SJSA1 (cell line): ENCODE measurements around the gene ZNF526. TPM values are rescaled to one million over a fixed set of nuclear protein-coding genes. Genes with fewer than 3 reads are reported as not detected.

Experiments used
- DNase-seq, 2 experiments: peaks; one replicate each; pipeline ENCODE4 v3.0.0-alpha.2; 2015 to 2020; ENCODE audit warnings: low spot score in 2 of 2, low read depth in 1 of 2
- H3K27ac ChIP-seq: fragments of 250-450 bp; sonication (Bioruptor Pico); 2 replicates; pipeline ENCODE4 v1.5.1; 2020; ENCODE audit warnings: mild to moderate bottlenecking, moderate library complexity
- H3K27me3 ChIP-seq: fragments of 250-450 bp; sonication (Bioruptor Pico); replicated peaks from 2 replicates; pipeline ENCODE4 v1.5.1; 2020; ENCODE audit warnings: mild to moderate bottlenecking, moderate library complexity
- H3K36me3 ChIP-seq: fragments of 250-450 bp; sonication (Bioruptor Pico); 2 replicates; pipeline ENCODE4 v1.5.1; 2020; ENCODE audit warnings: mild to moderate bottlenecking
- H3K4me1 ChIP-seq: fragments of 250-450 bp; sonication (Bioruptor Pico); replicated peaks from 2 replicates; pipeline ENCODE4 v1.6.1; 2021; ENCODE audit warnings: mild to moderate bottlenecking
- H3K4me3 ChIP-seq: fragments of 250-450 bp; sonication (Bioruptor Pico); 2 replicates; pipeline ENCODE4 v1.5.1; 2020; ENCODE audit warnings: mild to moderate bottlenecking
- H3K9me3 ChIP-seq: fragments of 250-450 bp; sonication (Bioruptor Pico); replicated peaks from 2 replicates; pipeline ENCODE4 v1.5.1; 2020; ENCODE audit warnings: mild to moderate bottlenecking
- total RNA-seq: library from RNA; depleted of rRNA; stranded (reverse); fragments of >200 nt; shearing (Covaris generic); gene quantifications from 2 replicates; pipeline ENCODE4 v1.2.3, GENCODE V29; 2014

The ZNF526 gene
- total RNA-seq, 1 experiment from 2014 or later, result 10.5 TPM

DNA sequence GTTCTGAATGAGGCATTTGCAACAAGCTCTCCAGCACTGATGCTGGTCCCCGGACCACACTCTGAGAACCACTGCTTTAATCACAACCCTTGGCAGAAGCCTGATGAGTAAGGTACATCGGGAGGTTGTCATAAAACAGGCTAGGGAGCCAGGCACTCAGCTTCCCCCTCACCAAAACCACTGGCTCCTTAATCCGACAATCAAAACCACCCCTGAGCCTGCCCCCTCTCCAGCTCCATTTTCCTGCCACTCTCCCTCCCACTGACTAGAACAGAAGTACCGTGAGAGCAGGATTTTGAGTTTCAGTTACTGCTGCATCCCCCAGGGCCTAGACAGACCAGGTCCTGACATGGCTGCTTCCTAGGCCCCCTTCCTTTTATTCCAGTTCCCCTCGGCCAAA lies 15.1 kb downstream of the ZNF526 start:
- H3K36me3 ChIP-seq, result peaks cover 75% of the 10 kb centered on the region
- H3K4me3 ChIP-seq, result no peak overlapping the region
- H3K27ac ChIP-seq, result no peak overlapping the region
- H3K9me3 ChIP-seq, result no peaks in the 10 kb centered on the region; the same call in 1 of the 2 replicates
- H3K27me3 ChIP-seq, result no peaks in the 10 kb centered on the region
- H3K4me1 ChIP-seq, result no peaks in the 10 kb centered on the region
- DNase-seq, result no peak

DNA sequence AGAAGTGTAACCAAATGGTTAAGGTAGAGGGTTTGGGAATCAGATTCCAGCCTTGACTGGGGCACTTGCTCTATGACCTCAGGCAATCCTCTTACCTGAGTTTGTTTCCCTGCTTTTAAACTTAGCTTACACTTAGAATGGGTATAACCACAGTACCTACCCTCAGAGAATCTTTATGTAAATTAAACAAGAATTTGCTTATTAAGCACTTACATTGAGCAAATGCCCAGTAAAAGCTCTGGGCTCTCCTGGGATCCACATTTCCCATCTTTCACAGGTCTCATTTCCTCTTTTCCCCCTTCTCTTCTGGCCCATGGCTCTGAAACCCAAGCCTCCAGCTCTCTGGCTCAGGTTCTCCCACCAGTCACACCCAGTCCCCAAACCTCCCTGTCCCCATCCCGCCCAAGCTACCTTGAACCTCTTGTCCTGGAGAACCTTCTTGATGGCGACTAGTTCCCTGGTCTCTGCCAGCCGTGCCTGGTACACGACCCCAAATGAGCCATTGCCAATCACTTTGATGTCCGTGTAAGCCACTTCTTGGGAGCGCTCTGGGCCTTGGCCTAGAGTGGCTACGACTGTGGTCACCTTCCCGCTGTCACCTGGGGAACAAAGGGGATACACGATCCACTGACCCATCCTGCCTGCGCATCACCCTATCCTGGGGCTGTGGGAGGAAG lies 19.6 kb downstream of the ZNF526 start:
- H3K9me3 ChIP-seq, result no peaks in the 10 kb centered on the region; the same call in 1 of the 2 replicates
- H3K27ac ChIP-seq, result no peak overlapping the region
- no peaks in the 10 kb centered on the region for H3K27me3 ChIP-seq
- DNase-seq, result no peak
- no peak overlapping the region for H3K4me3 ChIP-seq
- peaks cover 23% of the 10 kb centered on the region for H3K4me1 ChIP-seq
- peaks cover 43% of the 10 kb centered on the region for H3K36me3 ChIP-seq

DNA sequence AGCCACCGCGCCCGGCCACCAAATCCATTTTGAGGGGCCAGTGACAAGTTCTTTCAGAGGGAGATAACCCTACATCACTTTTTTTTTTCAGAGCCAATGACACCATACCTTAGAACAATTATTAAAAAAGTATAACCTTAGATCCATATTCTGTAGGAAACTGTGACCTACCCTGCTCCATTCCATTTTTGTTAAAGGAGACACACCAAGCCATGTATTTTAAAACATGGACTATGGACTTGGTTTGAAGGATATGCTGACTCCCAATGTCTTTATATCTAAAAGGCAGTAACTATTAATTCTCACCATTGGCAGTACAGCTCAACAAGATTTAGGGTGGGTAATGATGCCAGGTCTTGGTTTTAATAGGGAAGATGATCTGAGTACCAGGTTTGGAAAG lies 21.2 kb downstream of the ZNF526 start:
- DNase-seq, result no peak
- no peak overlapping the region for H3K27ac ChIP-seq

GRCh38 chr19:42242069-42242511 lies 22.0 kb downstream of the ZNF526 start:
- H3K9me3 ChIP-seq, result no peaks in the 10 kb centered on the region; the same call in 1 of the 2 replicates
- H3K27ac ChIP-seq, result peak overlapping the region; percentile 16; the same call in 1 of the 2 replicates
- DNase-seq, result no peak
- H3K27me3 ChIP-seq, result no peaks in the 10 kb centered on the region
- H3K4me3 ChIP-seq, result peak overlapping the region; percentile 79
- peaks cover 38% of the 10 kb centered on the region for H3K4me1 ChIP-seq
- H3K36me3 ChIP-seq, result peaks cover 35% of the 10 kb centered on the region

More for the DNA sequence above, 21.2 kb downstream of the ZNF526 start:
- H3K36me3 ChIP-seq, result peaks cover 33% of the 10 kb centered on the region
- no peaks in the 10 kb centered on the region; the same call in 1 of the 2 replicates for H3K9me3 ChIP-seq
- no peaks in the 10 kb centered on the region for H3K27me3 ChIP-seq
- peak overlapping the region; percentile 79 for H3K4me3 ChIP-seq
- peaks cover 32% of the 10 kb centered on the region for H3K4me1 ChIP-seq

GRCh38 chr19:42242512-42243409 lies 22.6 kb downstream of the ZNF526 start, which contains the start of gene GSK3A:
Gene GSK3A (minus strand): TSS chr19:42242602. CDS start chr19:42242465, 137 bp downstream.
- Histone ChIP-seq H3K27me3 (no peaks in the 10 kb centered on the region), H3K4me3 (peak within 1 kb of the TSS; percentile 79), H3K27ac (peak within 1 kb of the TSS; percentile 16; the same call in 1 of the 2 replicates), H3K4me1 (peaks cover 38% of the 10 kb centered on the region), H3K36me3 (peaks cover 37% of the 10 kb centered on the region), H3K9me3 (no peaks in the 10 kb centered on the region; the same call in 1 of the 2 replicates)
- peak; percentile 98 to 99 for DNase-seq

DNA sequence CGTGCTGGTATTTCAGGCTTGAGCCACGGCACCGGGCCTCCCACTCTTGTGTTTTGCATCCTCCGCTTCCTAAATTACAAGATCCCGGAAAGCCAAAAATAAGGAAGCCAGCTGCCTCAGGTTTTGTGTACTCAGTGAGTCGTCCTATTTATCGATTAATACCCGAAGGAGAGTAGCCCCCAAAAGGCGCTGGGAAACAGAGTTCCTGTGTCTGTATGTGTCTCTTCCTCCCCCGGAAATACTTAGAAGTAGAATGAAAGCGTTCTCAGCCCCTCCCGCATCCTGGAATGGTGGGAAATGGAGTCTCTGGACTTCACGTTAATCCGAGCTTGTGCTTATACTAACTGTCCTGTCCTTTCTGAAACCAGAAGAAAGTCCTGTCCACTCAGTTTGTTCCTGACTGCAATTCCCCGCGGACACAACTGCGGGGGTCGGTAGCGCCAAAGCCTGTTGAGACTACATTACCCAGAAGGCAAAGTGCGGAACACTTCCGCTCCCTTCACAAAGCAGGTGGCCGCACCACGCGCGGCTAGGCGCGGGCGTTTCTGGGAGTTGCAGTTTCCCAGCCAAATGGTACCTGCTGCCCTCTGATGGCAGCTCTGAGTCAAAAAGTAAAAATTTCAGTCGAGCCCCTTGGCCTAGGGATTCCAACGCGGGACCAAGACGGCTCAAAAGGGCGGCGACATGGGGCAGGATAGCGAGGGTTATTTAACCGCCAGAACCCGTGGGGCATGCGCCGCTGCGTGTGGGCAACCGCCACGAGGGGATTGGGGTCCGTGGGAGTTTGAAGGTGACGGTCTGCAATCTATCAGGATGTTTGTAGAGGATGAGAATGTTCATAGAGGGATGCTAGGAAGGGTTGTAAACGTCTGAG lies 24.5 kb downstream of the ZNF526 start:
- Histone ChIP-seq H3K9me3 (no peaks in the 10 kb centered on the region; the same call in 1 of the 2 replicates), H3K4me3 (peak overlapping the region; percentile 79), H3K4me1 (peaks cover 38% of the 10 kb centered on the region), H3K36me3 (peaks cover 44% of the 10 kb centered on the region), H3K27me3 (no peaks in the 10 kb centered on the region), H3K27ac (peak overlapping the region; percentile 33)
- peak; percentile 93 to 94 for DNase-seq

DNA sequence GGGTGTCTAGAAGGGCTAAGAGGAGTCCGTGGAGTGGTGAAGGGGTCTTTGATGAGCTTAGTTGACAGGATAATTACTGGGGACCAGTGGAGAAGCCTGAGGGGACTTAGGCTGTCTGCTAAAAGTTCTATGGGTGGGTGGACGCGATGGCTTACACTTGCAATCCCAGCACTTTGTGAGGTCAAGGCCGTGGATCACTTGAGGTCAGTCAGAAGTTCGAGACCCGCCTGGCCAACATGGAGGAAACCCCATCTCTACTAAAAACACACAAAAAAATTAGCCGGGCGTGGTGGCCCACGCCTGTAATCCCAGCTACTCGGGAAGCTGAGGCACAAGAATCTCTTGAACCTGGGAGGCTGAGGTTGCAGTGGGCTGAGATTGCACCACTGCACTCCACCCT lies 25.1 kb downstream of the ZNF526 start:
- Histone ChIP-seq H3K27ac (no peak overlapping the region), H3K4me3 (no peak overlapping the region), H3K36me3 (peaks cover 44% of the 10 kb centered on the region), H3K9me3 (no peaks in the 10 kb centered on the region), H3K4me1 (peaks cover 38% of the 10 kb centered on the region), H3K27me3 (no peaks in the 10 kb centered on the region)
- DNase-seq, result no peak

DNA sequence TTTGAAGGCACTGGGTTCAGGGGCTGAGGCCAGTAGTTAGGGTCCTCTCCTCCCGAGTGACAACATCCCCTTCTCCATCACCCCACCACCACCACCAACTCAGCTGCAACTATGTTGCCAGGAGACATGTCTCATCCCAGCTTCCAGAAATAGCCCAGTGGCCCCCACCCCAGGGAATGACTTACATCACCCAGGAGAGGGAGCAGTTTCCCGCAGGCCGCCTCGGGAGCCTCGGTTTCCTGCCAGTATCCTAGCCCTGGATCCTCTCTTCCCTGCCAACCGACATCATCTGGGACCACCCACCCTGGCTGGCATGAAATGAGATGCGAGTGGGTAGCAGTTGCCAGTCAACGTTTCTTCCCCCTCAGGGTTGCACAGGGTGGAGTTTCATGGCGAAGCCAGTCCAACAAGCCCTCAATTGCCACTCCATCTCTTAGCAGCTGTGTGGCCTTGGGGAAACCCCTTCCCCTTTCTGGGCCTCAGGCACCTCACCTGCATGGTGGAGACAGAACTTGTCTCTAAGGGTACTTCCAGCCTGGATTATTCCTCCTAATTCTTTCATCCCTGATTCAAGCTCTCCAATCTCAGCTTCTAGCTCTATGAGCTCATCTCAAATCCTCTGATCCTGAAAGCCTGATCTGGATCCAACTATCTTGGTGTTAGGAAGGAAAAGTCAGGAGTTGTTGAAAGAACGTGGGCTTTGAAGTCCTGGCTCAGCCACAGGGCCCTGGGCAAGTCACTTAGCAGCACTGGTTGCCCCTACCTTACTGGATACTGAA lies 26.2 kb downstream of the ZNF526 start:
- H3K4me1 ChIP-seq, result peaks cover 40% of the 10 kb centered on the region
- peak; percentile 71 to 87 for DNase-seq
- H3K4me3 ChIP-seq, result no peak overlapping the region
- peaks cover 48% of the 10 kb centered on the region for H3K36me3 ChIP-seq
- no peaks in the 10 kb centered on the region for H3K27me3 ChIP-seq
- no peaks in the 10 kb centered on the region for H3K9me3 ChIP-seq
- H3K27ac ChIP-seq, result no peak overlapping the region

- no peak overlapping the region for H3K4me3 ChIP-seq
These were observed 27.0 kb downstream of the ZNF526 start for GRCh38 chr19:42246922-42247639.

DNA sequence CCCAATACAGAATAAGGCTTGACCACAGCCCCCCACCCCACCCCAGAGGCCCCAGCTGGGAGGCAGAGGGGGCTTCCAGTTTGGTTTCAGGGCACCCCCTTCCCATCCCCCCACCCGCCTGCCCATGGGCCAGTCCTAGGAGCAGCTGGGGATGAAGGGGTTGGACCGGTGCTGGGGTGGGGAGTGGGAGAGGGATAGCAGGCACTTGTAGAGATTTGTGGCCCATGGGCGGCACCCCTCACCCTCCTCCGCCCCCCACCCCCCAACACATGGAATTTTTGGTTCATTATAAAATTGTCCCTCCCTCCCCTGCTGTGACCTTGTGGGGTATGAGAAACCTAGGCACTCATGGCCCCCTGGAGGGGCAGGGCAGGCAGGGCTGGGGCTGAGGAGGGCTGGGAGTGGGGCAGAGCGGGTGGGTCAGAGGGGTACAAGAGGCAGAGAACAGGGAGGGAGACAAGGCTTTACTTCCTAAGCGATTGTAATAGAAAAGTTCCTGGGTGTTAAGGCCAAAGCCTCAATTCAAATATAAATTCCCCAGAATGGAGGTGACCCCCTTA lies 27.6 kb downstream of the ZNF526 start:
- Histone ChIP-seq H3K36me3 (peaks cover 54% of the 10 kb centered on the region), H3K4me3 (no peak overlapping the region), H3K9me3 (no peaks in the 10 kb centered on the region), H3K27me3 (no peaks in the 10 kb centered on the region), H3K4me1 (peaks cover 50% of the 10 kb centered on the region), H3K27ac (no peak overlapping the region)
- DNase-seq, result no peak

More at GRCh38 chr19:42246922-42247639, 27.0 kb downstream of the ZNF526 start:
- Histone ChIP-seq H3K36me3 (peaks cover 52% of the 10 kb centered on the region), H3K4me1 (peaks cover 44% of the 10 kb centered on the region), H3K9me3 (no peaks in the 10 kb centered on the region), H3K27me3 (no peaks in the 10 kb centered on the region), H3K27ac (no peak overlapping the region)
- no peak for DNase-seq

DNA sequence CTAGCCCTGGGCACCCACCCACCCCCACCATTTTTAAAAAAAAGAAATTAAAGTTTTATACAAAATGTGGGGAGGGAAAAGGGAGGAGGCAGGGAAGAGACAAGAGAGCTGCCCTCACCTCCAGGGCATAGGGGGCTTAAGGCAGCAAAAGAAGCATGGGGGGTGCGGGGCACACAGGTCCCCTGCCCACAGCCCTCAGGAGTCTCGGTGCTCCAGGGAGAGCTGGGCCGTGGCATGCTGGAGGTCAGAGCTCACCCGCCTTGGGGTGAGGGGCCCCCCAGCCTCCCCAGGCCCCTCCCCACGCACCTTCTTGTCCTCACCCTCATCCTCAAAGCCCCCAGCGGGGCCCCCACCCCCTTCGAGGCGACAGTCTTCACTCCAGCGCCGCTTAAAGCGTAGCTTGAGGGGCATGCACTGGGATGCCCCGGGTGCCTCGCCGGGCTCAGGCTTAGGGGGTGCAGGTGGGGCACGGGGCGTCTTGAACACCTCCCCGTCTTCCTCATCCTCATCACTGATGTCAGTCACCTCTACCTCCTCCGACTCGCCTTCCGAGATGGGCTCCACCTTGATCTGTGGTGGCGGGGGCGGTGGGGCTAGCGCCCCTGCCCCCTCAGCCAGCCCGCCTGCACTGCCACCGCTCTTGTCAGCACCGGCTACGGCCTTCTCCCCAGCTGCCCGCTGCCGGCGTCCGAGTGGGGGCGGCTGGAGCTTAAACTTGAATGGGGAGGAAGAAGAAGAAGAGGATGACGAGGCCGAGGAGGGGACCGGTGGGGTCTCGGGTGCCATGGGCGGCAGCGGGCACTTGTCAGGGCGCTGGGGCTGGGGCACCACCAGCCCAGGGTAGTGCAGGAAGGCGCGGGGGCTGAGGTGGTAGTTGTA lies 28.4 kb downstream of the ZNF526 start:
- Histone ChIP-seq H3K27me3 (no peaks in the 10 kb centered on the region), H3K9me3 (no peaks in the 10 kb centered on the region), H3K4me1 (peaks cover 53% of the 10 kb centered on the region), H3K4me3 (no peak overlapping the region), H3K27ac (no peak overlapping the region), H3K36me3 (peaks cover 56% of the 10 kb centered on the region)
- DNase-seq, result no peak
